H9 (cell line): ENCODE results near the gene NTRK3. TPM values are rescaled to one million over a fixed set of nuclear protein-coding genes. Genes with fewer than 3 reads are reported as not detected.

ENCODE experiments used
- DNase-seq: peaks from one replicate; pipeline ENCODE4 v3.0.0-alpha.2; 2017
- H2AFZ ChIP-seq: one replicate; pipeline ENCODE4 v1.6.1; 2013; ENCODE audit warnings: mild to moderate bottlenecking, low read length, control low read depth, moderate library complexity
- H2AK5ac ChIP-seq: 2 replicates; pipeline ENCODE4 v1.6.1; 2013; ENCODE audit warnings: low read length, control low read depth, mixed read lengths; ENCODE audit not compliant: insufficient read length
- H2BK120ac ChIP-seq: one replicate; pipeline ENCODE4 v1.6.1; 2013; ENCODE audit warnings: low read depth, mild to moderate bottlenecking, low read length, control low read depth, inconsistent platforms; ENCODE audit not compliant: poor library complexity, severe bottlenecking
- H2BK12ac ChIP-seq: 2 replicates; pipeline ENCODE4 v1.6.1; 2013; ENCODE audit warnings: low read length, control low read depth, mixed read lengths, low read depth; ENCODE audit not compliant: insufficient read length
- H2BK15ac ChIP-seq: 2 replicates; pipeline ENCODE4 v1.6.1; 2013; ENCODE audit warnings: low read depth, low read length, control low read depth
- H2BK20ac ChIP-seq: one replicate; pipeline ENCODE4 v1.6.1; 2013; ENCODE audit warnings: low read depth, mild to moderate bottlenecking, low read length, control low read depth, inconsistent platforms; ENCODE audit not compliant: poor library complexity, severe bottlenecking
- H2BK5ac ChIP-seq: 2 replicates; pipeline ENCODE4 v1.6.1; 2013; ENCODE audit warnings: low read length, control low read depth, mixed read lengths; ENCODE audit not compliant: insufficient read length
- H3K14ac ChIP-seq: 2 replicates; pipeline ENCODE4 v1.6.1; 2013; ENCODE audit warnings: low read length, control low read depth; ENCODE audit not compliant: insufficient read depth
- H3K18ac ChIP-seq: 2 replicates; pipeline ENCODE4 v1.6.1; 2013; ENCODE audit warnings: low read depth, mild to moderate bottlenecking, mixed read lengths, low read length, control low read depth; ENCODE audit not compliant: insufficient read length
- H3K23ac ChIP-seq: 2 replicates; pipeline ENCODE4 v1.6.1; 2013; ENCODE audit warnings: low read length, control low read depth, mixed read lengths, low read depth; ENCODE audit not compliant: insufficient read length
- H3K23me2 ChIP-seq: 2 replicates; pipeline ENCODE4 v1.6.1; 2013; ENCODE audit warnings: low read depth, mild to moderate bottlenecking, mixed read lengths, low read length, control low read depth; ENCODE audit not compliant: insufficient read length, poor library complexity, severe bottlenecking
- H3K27ac ChIP-seq: 2 replicates; pipeline ENCODE4 v1.5.1; 2013; ENCODE audit warnings: low read length, control low read depth, mixed read lengths, low read depth; ENCODE audit not compliant: insufficient read length
- H3K27me3 ChIP-seq: 2 replicates; pipeline ENCODE4 v1.6.1; 2013; ENCODE audit warnings: low read length, control low read depth, inconsistent platforms; ENCODE audit not compliant: insufficient read depth
- H3K4ac ChIP-seq: 2 replicates; pipeline ENCODE4 v1.6.1; 2013; ENCODE audit warnings: low read depth, mild to moderate bottlenecking, control low read depth, inconsistent platforms, low read length, moderate library complexity
- H3K4me1 ChIP-seq: 2 replicates; pipeline ENCODE4 v1.6.1; 2013; ENCODE audit warnings: low read length, control low read depth, inconsistent platforms; ENCODE audit not compliant: insufficient read depth
- H3K4me2 ChIP-seq: 2 replicates; pipeline ENCODE4 v1.6.1; 2013; ENCODE audit warnings: low read length, control low read depth, mixed read lengths; ENCODE audit not compliant: insufficient read length, insufficient read depth
- H3K56ac ChIP-seq: 2 replicates; pipeline ENCODE4 v1.6.1; 2013; ENCODE audit warnings: low read depth, mild to moderate bottlenecking, mixed read lengths, low read length, control low read depth; ENCODE audit not compliant: insufficient read length
- H3K79me1 ChIP-seq: 2 replicates; pipeline ENCODE4 v1.6.1; 2013; ENCODE audit warnings: low read depth, mild to moderate bottlenecking, moderate library complexity, low read length, control low read depth, inconsistent platforms; ENCODE audit not compliant: insufficient read depth, poor library complexity, severe bottlenecking
- H3K79me2 ChIP-seq: 2 replicates; pipeline ENCODE4 v1.6.1; 2013; ENCODE audit warnings: low read length, control low read depth, inconsistent platforms; ENCODE audit not compliant: insufficient read depth
- H3K9ac ChIP-seq: 2 replicates; pipeline ENCODE4 v1.6.1; 2013; ENCODE audit warnings: low read length, control low read depth, mixed read lengths; ENCODE audit not compliant: insufficient read length; ENCODE audit errors: extremely low read depth
- H3K9me3 ChIP-seq: one replicate; pipeline ENCODE4 v1.6.1; 2013; ENCODE audit warnings: low read depth, low read length, inconsistent platforms; ENCODE audit not compliant: control insufficient read depth
- H3T11ph ChIP-seq: one replicate; pipeline ENCODE4 v1.6.1; 2013; ENCODE audit warnings: mild to moderate bottlenecking, low read length, control low read depth, inconsistent platforms
- H4K20me1 ChIP-seq: one replicate; pipeline ENCODE4 v1.6.1; 2013; ENCODE audit not compliant: control insufficient read depth, insufficient read length, insufficient read depth
- H4K5ac ChIP-seq: 2 replicates; pipeline ENCODE4 v1.6.1; 2013; ENCODE audit warnings: low read depth, mild to moderate bottlenecking, mixed read lengths, low read length, control low read depth; ENCODE audit not compliant: insufficient read length
- H4K8ac ChIP-seq: replicated peaks from 2 replicates; pipeline ENCODE4 v1.6.1; 2013; ENCODE audit warnings: low read length, control low read depth, mixed read lengths, low read depth; ENCODE audit not compliant: insufficient read length
- H4K91ac ChIP-seq: 2 replicates; pipeline ENCODE4 v1.6.1; 2013; ENCODE audit warnings: low read depth, mild to moderate bottlenecking, moderate library complexity, mixed read lengths, low read length, control low read depth; ENCODE audit not compliant: insufficient read length
- H3K27ac Mint-ChIP-seq, 3 experiments: 2 replicates in 2 of 3; 3 replicates in 1 of 3; pipeline ENCODE4 v1.8.0; 2020 to 2021; ENCODE audit warnings: mixed read lengths in 3 of 3, mild to moderate bottlenecking in 1 of 3, moderate library complexity in 1 of 3
- H3K27me3 Mint-ChIP-seq: 2 replicates; pipeline ENCODE4 v1.8.0; 2021; ENCODE audit warnings: low read depth, mild to moderate bottlenecking, moderate library complexity, mixed read lengths
- H3K36me3 Mint-ChIP-seq, 3 experiments: 2 replicates in 2 of 3; 3 replicates in 1 of 3; pipeline ENCODE4 v1.8.0; 2020 to 2021; ENCODE audit warnings: low read depth in 3 of 3, mixed read lengths in 3 of 3; ENCODE audit not compliant: insufficient read depth in 1 of 3
- H3K4me1 Mint-ChIP-seq, 2 experiments: 2 replicates each; pipeline ENCODE4 v1.8.0; 2020; ENCODE audit warnings: mixed read lengths in 2 of 2
- H3K4me3 Mint-ChIP-seq, 2 experiments: 2 replicates in 1 of 2; 3 replicates in 1 of 2; pipeline ENCODE4 v1.8.0; 2020 to 2021; ENCODE audit warnings: mild to moderate bottlenecking in 2 of 2, mixed read lengths in 2 of 2, moderate library complexity in 1 of 2
- H3K9me3 Mint-ChIP-seq, 2 experiments: 2 replicates in 1 of 2; 3 replicates in 1 of 2; pipeline ENCODE4 v1.8.0; 2020; ENCODE audit warnings: mild to moderate bottlenecking in 2 of 2, mixed read lengths in 2 of 2, moderate library complexity in 1 of 2
- CTCF ChIP-seq: fragments of 200-600 bp; sonication (generic); conservative IDR thresholded peaks from 3 replicates; pipeline ENCODE4 v1.8.0; 2021; ENCODE audit warnings: antibody characterized with exemption, mild to moderate bottlenecking
- WGBS: extraction: QIAGEN DNeasy Blood & Tissue Kit; methylation state at CpG from one replicate; pipeline ENCODE4 v1.1.7; 2013; ENCODE audit warnings: missing lambda C conversion rate, low lambda C conversion rate, mixed read lengths; ENCODE audit not compliant: insufficient read length; ENCODE audit errors: extremely low coverage; 5-methylcytosine and 5-hydroxymethylcytosine counted together
- total RNA-seq: library from RNA; stranded (reverse); gene quantifications from 2 replicates; pipeline ENCODE4 v1.2.1, GENCODE V29; 2021

NTRK3 gene
- total RNA-seq, 1 experiment from 2014 or later: 2.5 TPM

GRCh38 chr15:87942316-87942715 lies 314.2 kb downstream of the NTRK3 start:
- no peak overlapping the region for H3K9ac ChIP-seq
- H3K4me2 ChIP-seq: no peak overlapping the region
- no peak overlapping the region for H3T11ph ChIP-seq
- no peak overlapping the region for H3K18ac ChIP-seq
- H3K23me2 ChIP-seq: no peaks in the 10 kb centered on the region
- H2BK5ac ChIP-seq: no peak overlapping the region
- H3K4me1 ChIP-seq: no peaks in the 10 kb centered on the region
- DNase-seq: no peak
- no peak for TF ChIP-seq CTCF
- H4K91ac ChIP-seq: no peak overlapping the region
- H2AFZ ChIP-seq: no peak overlapping the region
- H2BK15ac ChIP-seq: no peak overlapping the region
- H3K9me3 Mint-ChIP-seq: no peaks in the 10 kb centered on the region; a peak in 1 of 5 replicates
- no peak overlapping the region for H2BK20ac ChIP-seq
- H2AK5ac ChIP-seq: no peak overlapping the region
- H3K9me3 ChIP-seq: no peaks in the 10 kb centered on the region
- H3K27me3 Mint-ChIP-seq: peaks cover 3% of the 10 kb centered on the region
- no peak overlapping the region for H3K23ac ChIP-seq
- no peak overlapping the region for H4K5ac ChIP-seq
- H3K4me3 Mint-ChIP-seq: no peak overlapping the region
- H3K56ac ChIP-seq: no peak overlapping the region
- H3K79me1 ChIP-seq: no peaks in the 10 kb centered on the region
- no peaks in the 10 kb centered on the region for H4K20me1 ChIP-seq
- no peak overlapping the region for H2BK120ac ChIP-seq
- H3K4ac ChIP-seq: no peak overlapping the region
- H3K27me3 ChIP-seq: no peaks in the 10 kb centered on the region
- no peaks in the 10 kb centered on the region for H3K36me3 Mint-ChIP-seq
- no peak overlapping the region for H2BK12ac ChIP-seq
- H3K4me1 Mint-ChIP-seq: peaks cover 0 to 3% of the 10 kb centered on the region in 2 experiments; a peak in 3 of 4 replicates
- H3K27ac ChIP-seq: no peak overlapping the region
- no CpG with 5 or more reads among the region's 6 CpGs for WGBS
- no peak overlapping the region for H3K14ac ChIP-seq
- no peak overlapping the region for H3K27ac Mint-ChIP-seq
- H3K79me2 ChIP-seq: no peaks in the 10 kb centered on the region
- no peak overlapping the region for H4K8ac ChIP-seq
